ENCODE data around the gene HELZ. TPM values are rescaled to one million over a fixed set of nuclear protein-coding genes. Genes with fewer than 3 reads are reported as not detected.
A peak's percentile ranks its signal among the peaks of the same experiment; 100 is the strongest.
"Not testable (repeated sequence)": the region's sequence is repeated elsewhere in the genome, so short reads cannot be mapped to it uniquely, and the experiment has no call there.

The HELZ gene
- total RNA-seq, 2 donors from 2014 or later = 51.4 to 74.7 TPM

GRCh38 chr17:67273900-67274299, 28.9 kb upstream of the HELZ start:
- no peak for TF ChIP-seq CTCF (conservative IDR thresholded peaks at IDR 0.05)
- no peak overlapping the region for H3K9ac ChIP-seq (ENCODE audit: extremely low read depth, low read length, poor library complexity, severe bottlenecking)
- no peak overlapping the region for H3K4me3 Mint-ChIP-seq
- WGBS, 2 experiments (ENCODE audit: insufficient coverage in 1 of 2, insufficient read length in 1 of 2) = 89 to 100% methylated on average over 1 of the region's 2 CpGs
- no peaks in the 10 kb centered on the region for H3K36me3 ChIP-seq (ENCODE audit: control insufficient read depth, insufficient read depth, low read length)
- H3K4me1 Mint-ChIP-seq = no peaks in the 10 kb centered on the region
- no peak overlapping the region for H3K4me3 ChIP-seq (ENCODE audit: low read length)
- no peaks in the 10 kb centered on the region for H3K27me3 ChIP-seq (ENCODE audit: control insufficient read depth, insufficient read depth, low read length, poor library complexity, severe bottlenecking)
- no peak overlapping the region for H3K27ac ChIP-seq (ENCODE audit: low read depth, low read length)
- H3K27ac Mint-ChIP-seq = no peak overlapping the region
- H3K9me3 Mint-ChIP-seq = no peaks in the 10 kb centered on the region
- H3K4me1 ChIP-seq (ENCODE audit: control insufficient read depth, insufficient read depth, low read length) = no peaks in the 10 kb centered on the region
- H3K9me3 ChIP-seq (ENCODE audit: control insufficient read depth, low read length) = no peaks in the 10 kb centered on the region
- DNase-seq = no peak
- no peaks in the 10 kb centered on the region for H3K27me3 Mint-ChIP-seq (ENCODE audit: insufficient read depth)
- no peaks in the 10 kb centered on the region for H3K36me3 Mint-ChIP-seq (ENCODE audit: low read depth)

- H3K4me1 Mint-ChIP-seq = no peaks in the 10 kb centered on the region
Observed at GRCh38 chr17:67272312-67273047, 27.5 kb upstream of the HELZ start.

GRCh38 chr17:67271187-67271586, 26.2 kb upstream of the HELZ start:
- not testable (repeated sequence) for H3K4me1 ChIP-seq (ENCODE audit: control insufficient read depth, insufficient read depth, low read length); H3K9me3 ChIP-seq (ENCODE audit: control insufficient read depth, low read length); H3K4me3 Mint-ChIP-seq; H3K9me3 Mint-ChIP-seq; H3K27me3 ChIP-seq (ENCODE audit: control insufficient read depth, insufficient read depth, low read length, poor library complexity, severe bottlenecking); H3K4me1 Mint-ChIP-seq; H3K36me3 ChIP-seq (ENCODE audit: control insufficient read depth, insufficient read depth, low read length); H3K9ac ChIP-seq (ENCODE audit: extremely low read depth, low read length, poor library complexity, severe bottlenecking); H3K27ac ChIP-seq (ENCODE audit: low read depth, low read length); H3K27ac Mint-ChIP-seq; H3K4me3 ChIP-seq (ENCODE audit: low read length); DNase-seq; H3K36me3 Mint-ChIP-seq (ENCODE audit: low read depth); H3K27me3 Mint-ChIP-seq (ENCODE audit: insufficient read depth)
- WGBS, 2 experiments (ENCODE audit: insufficient coverage in 1 of 2, insufficient read length in 1 of 2) = 92 to 94% methylated on average over 2 of the region's 2 CpGs

More at GRCh38 chr17:67272312-67273047, 27.5 kb upstream of the HELZ start:
- Mint-ChIP-seq H3K4me3 (no peak overlapping the region), H3K9me3 (no peaks in the 10 kb centered on the region), H3K36me3 (ENCODE audit: low read depth) (no peaks in the 10 kb centered on the region), H3K27me3 (ENCODE audit: insufficient read depth) (no peaks in the 10 kb centered on the region), H3K27ac (no peak overlapping the region)
- no peak overlapping the region for H3K27ac ChIP-seq (ENCODE audit: low read depth, low read length)
- no peaks in the 10 kb centered on the region for H3K27me3 ChIP-seq (ENCODE audit: control insufficient read depth, insufficient read depth, low read length, poor library complexity, severe bottlenecking)
- no peaks in the 10 kb centered on the region for H3K9me3 ChIP-seq (ENCODE audit: control insufficient read depth, low read length)
- peak; percentile 86 for DNase-seq
- TF ChIP-seq CTCF (conservative IDR thresholded peaks at IDR 0.05) = peak; percentile 76
- H3K9ac ChIP-seq (ENCODE audit: extremely low read depth, low read length, poor library complexity, severe bottlenecking) = no peak overlapping the region
- WGBS, 2 experiments (ENCODE audit: insufficient coverage in 1 of 2, insufficient read length in 1 of 2) = 79% methylated on average over 13 of the region's 13 CpGs
- no peaks in the 10 kb centered on the region for H3K4me1 ChIP-seq (ENCODE audit: control insufficient read depth, insufficient read depth, low read length)
- H3K36me3 ChIP-seq (ENCODE audit: control insufficient read depth, insufficient read depth, low read length) = no peaks in the 10 kb centered on the region
- no peak overlapping the region for H3K4me3 ChIP-seq (ENCODE audit: low read length)

All from endodermal cell (in vitro differentiated cells).